ENCODE data around the gene MEI4. TPM values are rescaled to one million over a fixed set of nuclear protein-coding genes. Genes with fewer than 3 reads are reported as not detected.

The MEI4 gene
- total RNA-seq, 1 experiment from 2014 or later, result not detected

DNA sequence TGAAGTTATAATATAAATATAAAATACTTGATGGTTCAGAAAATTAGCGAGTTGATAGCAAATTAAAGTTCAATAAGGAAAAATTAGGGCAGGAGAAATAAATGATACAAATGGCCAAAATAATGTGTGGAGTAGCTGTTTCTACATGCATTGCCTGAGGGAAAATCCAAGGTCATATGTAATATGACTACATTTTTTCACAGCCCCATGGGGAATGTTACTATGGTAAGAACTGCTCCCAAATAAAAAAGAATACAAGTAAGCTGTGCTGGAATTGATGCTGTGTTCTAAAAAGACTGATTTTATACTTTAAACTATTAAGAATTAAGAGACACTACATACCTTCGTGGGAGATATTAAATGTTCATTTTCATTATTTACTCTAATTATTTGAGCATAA lies 34.1 kb downstream of the MEI4 start:
- no peaks in the 10 kb centered on the region for H4K20me1 ChIP-seq (ENCODE audit: insufficient read depth)
- ChIA-PET POLR2A (no interaction called here), RAD21 (ENCODE audit: low non-redundant PET in 1 of 2, low total read pairs in 2 of 2, uncharacterized antibody in 2 of 2, unreplicated experiment in 2 of 2) (no interaction called here), CTCF (no interaction called here)
- H3K9ac ChIP-seq (ENCODE audit: low read length), result no peak overlapping the region
- H3K4me3 ChIP-seq (replicated peaks in 1 of 2; ENCODE audit: low read depth in 1 of 2, low read length in 2 of 2), result no peak overlapping the region
- no peaks in the 10 kb centered on the region for H3K27me3 ChIP-seq (ENCODE audit: insufficient read depth, low read length)
- H3K27ac ChIP-seq (ENCODE audit: low read depth, low read length), result no peak overlapping the region
- no peak overlapping the region for H3K4me2 ChIP-seq (ENCODE audit: low read length)
- no peak overlapping the region for H2AFZ ChIP-seq (ENCODE audit: low read depth, low read length, poor library complexity, severe bottlenecking)
- DNase-seq (ENCODE audit: low read depth, low spot score) (no peak), ATAC-seq (no peak)
- TF ChIP-seq SP1 (IDR thresholded peaks at IDR 0.05; ENCODE audit: low read depth), result no peak
- TF ChIP-seq CBX3 (IDR thresholded peaks at IDR 0.05; ENCODE audit: low read depth), result no peak
- TF ChIP-seq EZH2 (IDR thresholded peaks at IDR 0.05), result no peak
- TF ChIP-seq POLR2A (IDR thresholded peaks at IDR 0.05; ENCODE audit: borderline replicate concordance, extremely low read depth, insufficient read depth, insufficient read length), result no peak
- TF ChIP-seq FOSL1 (IDR thresholded peaks at IDR 0.05; ENCODE audit: low read depth), result no peak
- no peak for TF ChIP-seq TCF7L2 (IDR thresholded peaks at IDR 0.05; ENCODE audit: borderline replicate concordance, extremely low read depth, insufficient read depth, insufficient read length)
- TF ChIP-seq YY1 (IDR thresholded peaks at IDR 0.05; ENCODE audit: extremely low read depth, insufficient replicate concordance, low read depth, low read length), result no peak
- TF ChIP-seq, protein P1, sequence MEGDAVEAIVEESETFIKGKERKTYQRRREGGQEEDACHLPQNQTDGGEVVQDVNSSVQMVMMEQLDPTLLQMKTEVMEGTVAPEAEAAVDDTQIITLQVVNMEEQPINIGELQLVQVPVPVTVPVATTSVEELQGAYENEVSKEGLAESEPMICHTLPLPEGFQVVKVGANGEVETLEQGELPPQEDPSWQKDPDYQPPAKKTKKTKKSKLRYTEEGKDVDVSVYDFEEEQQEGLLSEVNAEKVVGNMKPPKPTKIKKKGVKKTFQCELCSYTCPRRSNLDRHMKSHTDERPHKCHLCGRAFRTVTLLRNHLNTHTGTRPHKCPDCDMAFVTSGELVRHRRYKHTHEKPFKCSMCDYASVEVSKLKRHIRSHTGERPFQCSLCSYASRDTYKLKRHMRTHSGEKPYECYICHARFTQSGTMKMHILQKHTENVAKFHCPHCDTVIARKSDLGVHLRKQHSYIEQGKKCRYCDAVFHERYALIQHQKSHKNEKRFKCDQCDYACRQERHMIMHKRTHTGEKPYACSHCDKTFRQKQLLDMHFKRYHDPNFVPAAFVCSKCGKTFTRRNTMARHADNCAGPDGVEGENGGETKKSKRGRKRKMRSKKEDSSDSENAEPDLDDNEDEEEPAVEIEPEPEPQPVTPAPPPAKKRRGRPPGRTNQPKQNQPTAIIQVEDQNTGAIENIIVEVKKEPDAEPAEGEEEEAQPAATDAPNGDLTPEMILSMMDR (IDR thresholded peaks at IDR 0.05 in 2 of 3, conservative IDR thresholded peaks at IDR 0.05 in 1 of 3; ENCODE audit: borderline replicate concordance in 1 of 3, insufficient read depth in 1 of 3, low read depth in 2 of 3, low read length in 2 of 3), result no peak
- no peak for TF ChIP-seq EGR1 (IDR thresholded peaks at IDR 0.05; ENCODE audit: low read depth)
- H3K9me2 ChIP-seq (ENCODE audit: insufficient read depth), result no peaks in the 10 kb centered on the region
- no TSS peak for BruUV-seq (replicated peaks)
- H3K79me2 ChIP-seq (ENCODE audit: insufficient read depth, low read length), result no peaks in the 10 kb centered on the region
- intact Hi-C loops (cut with micrococcal nuclease), result no loop called here
- no peaks in the 10 kb centered on the region for H3K4me1 ChIP-seq (ENCODE audit: control insufficient read depth in 1 of 2, insufficient read depth in 2 of 2, low read length in 2 of 2)
- no peaks in the 10 kb centered on the region for H3K9me3 ChIP-seq (ENCODE audit: control insufficient read depth in 1 of 2, insufficient read depth in 1 of 2, low read depth in 1 of 2, low read length in 2 of 2)
- H3K36me3 ChIP-seq (ENCODE audit: control insufficient read depth in 1 of 2, insufficient read depth in 2 of 2, low read length in 2 of 2), result no peaks in the 10 kb centered on the region

GRCh38 chr6:77688649-77689048 lies 35.8 kb downstream of the MEI4 start:
- Histone ChIP-seq H2AFZ (ENCODE audit: low read depth, low read length, poor library complexity, severe bottlenecking) (no peak overlapping the region), H3K27me3 (ENCODE audit: insufficient read depth, low read length) (no peaks in the 10 kb centered on the region), H3K4me3 (replicated peaks in 1 of 2; ENCODE audit: low read depth in 1 of 2, low read length in 2 of 2) (no peak overlapping the region), H3K9ac (ENCODE audit: low read length) (no peak overlapping the region), H3K36me3 (ENCODE audit: control insufficient read depth in 1 of 2, insufficient read depth in 2 of 2, low read length in 2 of 2) (no peaks in the 10 kb centered on the region), H3K27ac (ENCODE audit: low read depth, low read length) (no peak overlapping the region), H3K79me2 (ENCODE audit: insufficient read depth, low read length) (no peaks in the 10 kb centered on the region), H3K4me2 (ENCODE audit: low read length) (no peak overlapping the region), H3K9me3 (ENCODE audit: control insufficient read depth in 1 of 2, insufficient read depth in 1 of 2, low read depth in 1 of 2, low read length in 2 of 2) (no peaks in the 10 kb centered on the region), H4K20me1 (ENCODE audit: insufficient read depth) (no peaks in the 10 kb centered on the region), H3K9me2 (ENCODE audit: insufficient read depth) (no peaks in the 10 kb centered on the region), H3K4me1 (ENCODE audit: control insufficient read depth in 1 of 2, insufficient read depth in 2 of 2, low read length in 2 of 2) (no peaks in the 10 kb centered on the region)
- ATAC-seq (no peak), DNase-seq (ENCODE audit: low read depth, low spot score) (no peak)
- ChIA-PET RAD21 (ENCODE audit: low non-redundant PET in 1 of 2, low total read pairs in 2 of 2, uncharacterized antibody in 2 of 2, unreplicated experiment in 2 of 2) (no interaction called here), POLR2A (no interaction called here), CTCF (no interaction called here)
- BruUV-seq (replicated peaks), result no TSS peak
- TF ChIP-seq JUND (IDR thresholded peaks at IDR 0.05), result no peak
- TF ChIP-seq SRF (IDR thresholded peaks at IDR 0.05; ENCODE audit: low read depth), result no peak
- TF ChIP-seq CEBPB (IDR thresholded peaks at IDR 0.05; ENCODE audit: low read depth), result no peak
- no peak for TF ChIP-seq YY1 (IDR thresholded peaks at IDR 0.05; ENCODE audit: extremely low read depth, insufficient replicate concordance, low read depth, low read length)
- TF ChIP-seq CBX3 (IDR thresholded peaks at IDR 0.05; ENCODE audit: low read depth), result no peak
- TF ChIP-seq, protein P2, sequence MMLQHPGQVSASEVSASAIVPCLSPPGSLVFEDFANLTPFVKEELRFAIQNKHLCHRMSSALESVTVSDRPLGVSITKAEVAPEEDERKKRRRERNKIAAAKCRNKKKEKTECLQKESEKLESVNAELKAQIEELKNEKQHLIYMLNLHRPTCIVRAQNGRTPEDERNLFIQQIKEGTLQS (IDR thresholded peaks at IDR 0.05), result no peak
- TF ChIP-seq, protein P3, sequence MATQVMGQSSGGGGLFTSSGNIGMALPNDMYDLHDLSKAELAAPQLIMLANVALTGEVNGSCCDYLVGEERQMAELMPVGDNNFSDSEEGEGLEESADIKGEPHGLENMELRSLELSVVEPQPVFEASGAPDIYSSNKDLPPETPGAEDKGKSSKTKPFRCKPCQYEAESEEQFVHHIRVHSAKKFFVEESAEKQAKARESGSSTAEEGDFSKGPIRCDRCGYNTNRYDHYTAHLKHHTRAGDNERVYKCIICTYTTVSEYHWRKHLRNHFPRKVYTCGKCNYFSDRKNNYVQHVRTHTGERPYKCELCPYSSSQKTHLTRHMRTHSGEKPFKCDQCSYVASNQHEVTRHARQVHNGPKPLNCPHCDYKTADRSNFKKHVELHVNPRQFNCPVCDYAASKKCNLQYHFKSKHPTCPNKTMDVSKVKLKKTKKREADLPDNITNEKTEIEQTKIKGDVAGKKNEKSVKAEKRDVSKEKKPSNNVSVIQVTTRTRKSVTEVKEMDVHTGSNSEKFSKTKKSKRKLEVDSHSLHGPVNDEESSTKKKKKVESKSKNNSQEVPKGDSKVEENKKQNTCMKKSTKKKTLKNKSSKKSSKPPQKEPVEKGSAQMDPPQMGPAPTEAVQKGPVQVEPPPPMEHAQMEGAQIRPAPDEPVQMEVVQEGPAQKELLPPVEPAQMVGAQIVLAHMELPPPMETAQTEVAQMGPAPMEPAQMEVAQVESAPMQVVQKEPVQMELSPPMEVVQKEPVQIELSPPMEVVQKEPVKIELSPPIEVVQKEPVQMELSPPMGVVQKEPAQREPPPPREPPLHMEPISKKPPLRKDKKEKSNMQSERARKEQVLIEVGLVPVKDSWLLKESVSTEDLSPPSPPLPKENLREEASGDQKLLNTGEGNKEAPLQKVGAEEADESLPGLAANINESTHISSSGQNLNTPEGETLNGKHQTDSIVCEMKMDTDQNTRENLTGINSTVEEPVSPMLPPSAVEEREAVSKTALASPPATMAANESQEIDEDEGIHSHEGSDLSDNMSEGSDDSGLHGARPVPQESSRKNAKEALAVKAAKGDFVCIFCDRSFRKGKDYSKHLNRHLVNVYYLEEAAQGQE (IDR thresholded peaks at IDR 0.05; ENCODE audit: low read depth), result no peak
- no peak for TF ChIP-seq POLR2A (IDR thresholded peaks at IDR 0.05; ENCODE audit: borderline replicate concordance, extremely low read depth, insufficient read depth, insufficient read length)
- intact Hi-C loops (cut with micrococcal nuclease), result no loop called here

All from HCT116 (cell line).